ENCODE results near the gene PEDS1. TPM values are rescaled to one million over a fixed set of nuclear protein-coding genes. Genes with fewer than 3 reads are reported as not detected.

Gene PEDS1
- total and polyA plus RNA-seq, 2 of the 13 experiments (the other 11 are each of a cell fraction or from before 2014, with no cell fraction given) = 30.5 to 93.9 TPM

- TF ChIP-seq, protein P1, sequence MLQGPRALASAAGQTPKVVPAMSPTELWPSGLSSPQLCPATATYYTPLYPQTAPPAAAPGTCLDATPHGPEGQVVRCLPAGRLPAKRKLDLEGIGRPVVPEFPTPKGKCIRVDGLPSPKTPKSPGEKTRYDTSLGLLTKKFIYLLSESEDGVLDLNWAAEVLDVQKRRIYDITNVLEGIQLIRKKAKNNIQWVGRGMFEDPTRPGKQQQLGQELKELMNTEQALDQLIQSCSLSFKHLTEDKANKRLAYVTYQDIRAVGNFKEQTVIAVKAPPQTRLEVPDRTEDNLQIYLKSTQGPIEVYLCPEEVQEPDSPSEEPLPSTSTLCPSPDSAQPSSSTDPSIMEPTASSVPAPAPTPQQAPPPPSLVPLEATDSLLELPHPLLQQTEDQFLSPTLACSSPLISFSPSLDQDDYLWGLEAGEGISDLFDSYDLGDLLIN (CRISPR knock-in tag; IDR thresholded peaks at IDR 0.05; ENCODE audit: borderline replicate concordance) = peak; percentile 65; the same call in 1 of the 2 replicates
- peak; percentile 44 for TF ChIP-seq MAZ (IDR thresholded peaks at IDR 0.05; ENCODE audit: borderline replicate concordance, low read depth, low read length)
- TF ChIP-seq MAZ (CRISPR knock-in tag; IDR thresholded peaks at IDR 0.05; ENCODE audit: low read depth) = peak; percentile 95
- TF ChIP-seq MTF2 (CRISPR knock-in tag; IDR thresholded peaks at IDR 0.05; ENCODE audit: borderline replicate concordance) = 0 out of 2 replicates have a peak, but pooled peaks have one; percentile 23
- peak; percentile 29; the same call in 1 of the 2 replicates for TF ChIP-seq TBP (CRISPR knock-in tag; IDR thresholded peaks at IDR 0.05)
- TF ChIP-seq ZNF180 (CRISPR knock-in tag; IDR thresholded peaks at IDR 0.05; ENCODE audit: borderline replicate concordance, low read depth) = 0 out of 2 replicates have a peak, but pooled peaks have one; percentile 24
- TF ChIP-seq, protein P2, sequence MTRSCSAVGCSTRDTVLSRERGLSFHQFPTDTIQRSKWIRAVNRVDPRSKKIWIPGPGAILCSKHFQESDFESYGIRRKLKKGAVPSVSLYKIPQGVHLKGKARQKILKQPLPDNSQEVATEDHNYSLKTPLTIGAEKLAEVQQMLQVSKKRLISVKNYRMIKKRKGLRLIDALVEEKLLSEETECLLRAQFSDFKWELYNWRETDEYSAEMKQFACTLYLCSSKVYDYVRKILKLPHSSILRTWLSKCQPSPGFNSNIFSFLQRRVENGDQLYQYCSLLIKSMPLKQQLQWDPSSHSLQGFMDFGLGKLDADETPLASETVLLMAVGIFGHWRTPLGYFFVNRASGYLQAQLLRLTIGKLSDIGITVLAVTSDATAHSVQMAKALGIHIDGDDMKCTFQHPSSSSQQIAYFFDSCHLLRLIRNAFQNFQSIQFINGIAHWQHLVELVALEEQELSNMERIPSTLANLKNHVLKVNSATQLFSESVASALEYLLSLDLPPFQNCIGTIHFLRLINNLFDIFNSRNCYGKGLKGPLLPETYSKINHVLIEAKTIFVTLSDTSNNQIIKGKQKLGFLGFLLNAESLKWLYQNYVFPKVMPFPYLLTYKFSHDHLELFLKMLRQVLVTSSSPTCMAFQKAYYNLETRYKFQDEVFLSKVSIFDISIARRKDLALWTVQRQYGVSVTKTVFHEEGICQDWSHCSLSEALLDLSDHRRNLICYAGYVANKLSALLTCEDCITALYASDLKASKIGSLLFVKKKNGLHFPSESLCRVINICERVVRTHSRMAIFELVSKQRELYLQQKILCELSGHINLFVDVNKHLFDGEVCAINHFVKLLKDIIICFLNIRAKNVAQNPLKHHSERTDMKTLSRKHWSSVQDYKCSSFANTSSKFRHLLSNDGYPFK (CRISPR knock-in tag; IDR thresholded peaks at IDR 0.05; ENCODE audit: borderline replicate concordance) = no peak; the same call in 1 of the 2 replicates
- TF ChIP-seq DMTF1 (CRISPR knock-in tag; IDR thresholded peaks at IDR 0.05) = no peak
- no peak for TF ChIP-seq MLLT10 (CRISPR knock-in tag; IDR thresholded peaks at IDR 0.05)
- no peak for TF ChIP-seq ZFP62 (CRISPR knock-in tag; IDR thresholded peaks at IDR 0.05)
- TF ChIP-seq BRF2 (CRISPR knock-in tag; IDR thresholded peaks at IDR 0.05) = peak; percentile 21; the same call in 1 of the 2 replicates
- peak in 1 of 2 experiments; percentile 98; a peak in 2 of 4 replicates for TF ChIP-seq KLF16 (CRISPR knock-in tag; IDR thresholded peaks at IDR 0.05)
- no peak for TF ChIP-seq HMGXB3 (CRISPR knock-in tag; IDR thresholded peaks at IDR 0.05; ENCODE audit: borderline replicate concordance)
- peak; percentile 97 for TF ChIP-seq SMAD1 (CRISPR knock-in tag; IDR thresholded peaks at IDR 0.05; ENCODE audit: borderline replicate concordance, low read depth)
These were observed 36.9 kb upstream of the PEDS1 start, which contains the start of gene CEBPB (continued) for GRCh38 chr20:50190251-50191064.

All from HepG2 (cell line).